Measurements from ENCODE around the gene SNRNP70.
A peak's percentile ranks its signal among the peaks of the same experiment; 100 is the strongest.
"Not testable (repeated sequence)": the region's sequence is repeated elsewhere in the genome, so short reads cannot be mapped to it uniquely, and the experiment has no call there.

The SNRNP70 gene

GRCh38 chr19:49085020-49085867, at the start of gene SNRNP70:
Gene SNRNP70, plus strand, starts transcription at chr19:49085451. Its CDS starts 964 bp downstream, at chr19:49086415.
- peak; percentile 99 for DNase-seq

- not testable (repeated sequence) for DNase-seq
Observed at GRCh38 chr19:49036815-49037214, 48.4 kb upstream of the SNRNP70 start, which contains the start of gene CGB1. Gene CGB1, minus strand, starts transcription at chr19:49036895. Its CDS starts 184 bp downstream, at chr19:49036711.

GRCh38 chr19:49038111-49038510, 47.1 kb upstream of the SNRNP70 start:
- not testable (repeated sequence) for DNase-seq

- peak; percentile 66 for DNase-seq
Observed at GRCh38 chr19:49038557-49039276, 46.5 kb upstream of the SNRNP70 start.

GRCh38 chr19:49039736-49040135, 45.5 kb upstream of the SNRNP70 start:
- DNase-seq = not testable (repeated sequence)

- no peak for DNase-seq
Observed at GRCh38 chr19:49042177-49042576, 43.1 kb upstream of the SNRNP70 start.

- DNase-seq = not testable (repeated sequence)
Observed at GRCh38 chr19:49042666-49043065, 42.6 kb upstream of the SNRNP70 start.

GRCh38 chr19:49043548-49043947, 41.7 kb upstream of the SNRNP70 start, which contains the start of gene CGB5:
Gene CGB5, plus strand, starts transcription at chr19:49043848. Its CDS starts 362 bp downstream, at chr19:49044210.
- not testable (repeated sequence) for DNase-seq

- not testable (repeated sequence) for DNase-seq
Observed at GRCh38 chr19:49049011-49049410, 36.2 kb upstream of the SNRNP70 start, which contains the start of gene CGB8. Gene CGB8, minus strand, starts transcription at chr19:49049111. Its CDS starts 372 bp downstream, at chr19:49048739.

- DNase-seq = not testable (repeated sequence)
Observed at GRCh38 chr19:49049834-49050233, 35.4 kb upstream of the SNRNP70 start.

- DNase-seq = peak; percentile 66
Observed at GRCh38 chr19:49050376-49051033, 34.7 kb upstream of the SNRNP70 start.

- peak; percentile 45 for DNase-seq
Observed at GRCh38 chr19:49056101-49056901, 28.9 kb upstream of the SNRNP70 start.

GRCh38 chr19:49056902-49057596, 28.2 kb upstream of the SNRNP70 start:
- not testable (repeated sequence) for DNase-seq

GRCh38 chr19:49057636-49058234, 27.5 kb upstream of the SNRNP70 start, which contains the start of gene CGB7:
Gene CGB7, minus strand, starts transcription at chr19:49057749. Its CDS starts 2,374 bp downstream, at chr19:49055375.
- peak; percentile 63 for DNase-seq

GRCh38 chr19:49058562-49058961, 26.7 kb upstream of the SNRNP70 start:
- DNase-seq = peak; percentile 51

GRCh38 chr19:49059053-49059452, 26.2 kb upstream of the SNRNP70 start:
- no peak for DNase-seq

GRCh38 chr19:49061000-49061399, 24.3 kb upstream of the SNRNP70 start:
- DNase-seq = no peak

- no peak for DNase-seq
Observed at GRCh38 chr19:49061445-49061844, 23.8 kb upstream of the SNRNP70 start.

- DNase-seq = no peak
Observed at GRCh38 chr19:49064029-49064629, 21.1 kb upstream of the SNRNP70 start.

Measured in fibroblast of upper back skin (primary cell).